Psoas muscle (tissue), 8 donors: ENCODE results near the gene PDCD4. TPM values are rescaled to one million over a fixed set of nuclear protein-coding genes. Genes with fewer than 3 reads are reported as not detected.

ENCODE experiments used
- ATAC-seq, 4 donors: fragments of 200-7000 bp; cut with Tn5 transposase; one replicate each; pipeline ENCODE4 v1.9.1; 2020; ENCODE audit warnings: moderate library complexity in 3 of 4, mild to moderate bottlenecking in 2 of 4
- DNase-seq, 2 donors: peaks; one replicate each; pipeline ENCODE4 v3.0.0-alpha.2; 2020
- H3K27ac ChIP-seq: fragments of 200-600 bp; one replicate; pipeline ENCODE4 v1.8.0; 2022
- H3K27me3 ChIP-seq, 3 donors: fragments of 200-600 bp in 1 of 3; one replicate each; pipeline versions ENCODE4 v1.6.1 to v1.8.0; 2013 to 2022; ENCODE audit warnings: low read length in 2 of 3, mild to moderate bottlenecking in 2 of 3, moderate library complexity in 1 of 3; ENCODE audit not compliant: insufficient read depth in 3 of 3
- H3K36me3 ChIP-seq, 2 donors: fragments of 200-600 bp in 1 of 2; one replicate each; pipeline versions ENCODE4 v1.6.1 to v1.8.0; 2013 to 2022; ENCODE audit warnings: low read depth in 1 of 2, mild to moderate bottlenecking in 1 of 2, moderate library complexity in 1 of 2; ENCODE audit not compliant: insufficient read depth in 1 of 2
- H3K4me1 ChIP-seq: fragments of 200-600 bp; one replicate; pipeline ENCODE4 v1.8.0; 2022
- H3K4me3 ChIP-seq: fragments of 200-600 bp; one replicate; pipeline ENCODE4 v1.8.0; 2022; ENCODE audit warnings: mild to moderate bottlenecking
- H3K9me3 ChIP-seq: fragments of 200-600 bp; one replicate; pipeline ENCODE4 v1.8.0; 2022
- WGBS, 3 donors: extraction: QIAGEN DNeasy Blood & Tissue Kit; methylation state at CpG; one replicate each; pipeline versions ENCODE4 v1.1.6 to v1.1.7; 2013; 5-methylcytosine and 5-hydroxymethylcytosine counted together
- intact Hi-C, 2 donors: fragments of 100-400 bp; cut with DNase I; formaldehyde crosslinking; loops; one replicate each; pipeline versions ENCODE4 v1.11.0 to v1.14.2; 2022
- polyA plus RNA-seq, 3 donors: library from polyadenylated mRNA; stranded (reverse); fragments of 200-250 nt; gene quantifications; one replicate each; pipeline ENCODE4 v1.2.3, GENCODE V29; 2013
- total RNA-seq, 4 donors: library from RNA; stranded (reverse); fragmentation: NEBNext Ultra II Directional in 2 of 4; extraction: Animal tissue kit (Norgen Biotek cat#: 25700) in 2 of 4; gene quantifications; one replicate each; pipeline versions ENCODE4 v1.2.1 to v1.2.4, GENCODE V29; 2021 to 2023
- TF ChIP-seq, protein P1 (sequence below): fragments of 200-600 bp; IDR thresholded peaks from one replicate; pipeline ENCODE4 v1.8.0; 2022; ENCODE audit warnings: antibody characterized with exemption
- donor health status: healthy with polysubstance abuse.
- donor health status: DM: no; HTN: no; CAD: no; lungs with moderate emphysema.
- donor health status: Bipolar disorder and iron deficiency.
- donor health status: healthy.
- donor health status: DM: yes; HTN: yes; CAD: no.
- donor health status: DM: no; HTN: no; CAD: no.
- donor health status: DM: no; HTN: no; CAD: no.
- donor health status: DM: yes; HTN: yes; CAD: no.

The PDCD4 gene
- total and polyA plus RNA-seq, 7 donors: 7.6 to 19.7 (median 11.3) TPM

DNA sequence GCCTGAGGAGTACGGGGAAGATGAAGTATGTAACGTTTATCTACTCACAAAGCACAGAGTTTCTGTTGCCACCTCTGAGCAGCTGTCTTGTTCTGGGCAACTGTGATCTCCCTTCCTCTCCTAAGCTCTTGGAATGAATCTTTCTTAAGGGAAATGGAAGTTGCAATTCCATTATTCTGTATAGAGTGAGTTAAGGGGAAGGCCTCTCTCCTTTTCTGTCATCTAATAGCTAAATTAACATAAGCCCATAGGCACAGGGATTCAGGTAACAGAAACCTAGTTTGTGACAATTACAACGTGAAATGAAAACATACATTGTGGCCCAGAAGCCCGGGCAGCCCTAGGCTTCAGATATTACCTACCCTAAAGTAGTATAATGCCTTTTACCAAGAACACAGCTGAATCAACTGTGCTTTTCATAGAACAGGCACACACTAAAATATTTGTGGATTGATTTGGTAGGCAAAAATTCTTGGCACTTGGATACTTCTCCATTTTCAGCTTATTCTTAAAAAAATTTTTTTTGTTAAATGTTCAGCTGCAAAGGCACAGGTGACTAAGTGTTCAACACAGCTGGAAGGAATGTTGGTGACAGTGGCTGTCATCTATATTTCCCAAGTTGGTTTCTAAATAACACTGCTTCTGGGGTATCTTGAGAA, 3.8 kb upstream of the PDCD4 start:
- Histone ChIP-seq H3K27ac (no peak overlapping the region), H3K9me3 (no peaks in the 10 kb centered on the region), H3K27me3 (no peaks in the 10 kb centered on the region), H3K4me3 (no peak overlapping the region), H3K4me1 (peaks cover 6% of the 10 kb centered on the region), H3K36me3 (no peaks in the 10 kb centered on the region)
- no peak for DNase-seq
- 60 to 71% (median 63%) methylated on average over 4 of the region's 4 CpGs for WGBS, 3 donors
- intact Hi-C loops: no loop called here
- no peak for ATAC-seq
- TF ChIP-seq, protein P1, sequence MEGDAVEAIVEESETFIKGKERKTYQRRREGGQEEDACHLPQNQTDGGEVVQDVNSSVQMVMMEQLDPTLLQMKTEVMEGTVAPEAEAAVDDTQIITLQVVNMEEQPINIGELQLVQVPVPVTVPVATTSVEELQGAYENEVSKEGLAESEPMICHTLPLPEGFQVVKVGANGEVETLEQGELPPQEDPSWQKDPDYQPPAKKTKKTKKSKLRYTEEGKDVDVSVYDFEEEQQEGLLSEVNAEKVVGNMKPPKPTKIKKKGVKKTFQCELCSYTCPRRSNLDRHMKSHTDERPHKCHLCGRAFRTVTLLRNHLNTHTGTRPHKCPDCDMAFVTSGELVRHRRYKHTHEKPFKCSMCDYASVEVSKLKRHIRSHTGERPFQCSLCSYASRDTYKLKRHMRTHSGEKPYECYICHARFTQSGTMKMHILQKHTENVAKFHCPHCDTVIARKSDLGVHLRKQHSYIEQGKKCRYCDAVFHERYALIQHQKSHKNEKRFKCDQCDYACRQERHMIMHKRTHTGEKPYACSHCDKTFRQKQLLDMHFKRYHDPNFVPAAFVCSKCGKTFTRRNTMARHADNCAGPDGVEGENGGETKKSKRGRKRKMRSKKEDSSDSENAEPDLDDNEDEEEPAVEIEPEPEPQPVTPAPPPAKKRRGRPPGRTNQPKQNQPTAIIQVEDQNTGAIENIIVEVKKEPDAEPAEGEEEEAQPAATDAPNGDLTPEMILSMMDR: no peak

DNA sequence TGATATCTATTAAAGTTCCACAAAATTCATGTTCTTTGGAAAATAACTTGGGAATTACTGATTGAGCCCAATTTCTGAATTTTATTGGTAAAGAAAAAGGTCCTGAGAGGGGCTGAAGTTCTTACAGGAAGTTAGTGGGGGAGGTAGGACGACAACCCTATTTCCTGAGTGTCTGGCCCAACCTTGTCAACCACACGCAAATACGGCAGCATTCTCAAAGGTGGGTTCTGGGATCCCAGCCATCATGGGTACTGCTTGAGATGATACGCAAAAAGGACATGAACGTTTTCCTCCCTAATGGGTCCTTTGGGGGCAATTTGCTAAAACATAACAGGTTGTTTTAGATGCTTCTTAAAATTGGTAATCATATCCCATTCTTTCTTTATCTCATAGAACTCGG, 2.7 kb upstream of the PDCD4 start:
- H3K27ac ChIP-seq: no peak overlapping the region
- intact Hi-C loops: no loop called here

DNA sequence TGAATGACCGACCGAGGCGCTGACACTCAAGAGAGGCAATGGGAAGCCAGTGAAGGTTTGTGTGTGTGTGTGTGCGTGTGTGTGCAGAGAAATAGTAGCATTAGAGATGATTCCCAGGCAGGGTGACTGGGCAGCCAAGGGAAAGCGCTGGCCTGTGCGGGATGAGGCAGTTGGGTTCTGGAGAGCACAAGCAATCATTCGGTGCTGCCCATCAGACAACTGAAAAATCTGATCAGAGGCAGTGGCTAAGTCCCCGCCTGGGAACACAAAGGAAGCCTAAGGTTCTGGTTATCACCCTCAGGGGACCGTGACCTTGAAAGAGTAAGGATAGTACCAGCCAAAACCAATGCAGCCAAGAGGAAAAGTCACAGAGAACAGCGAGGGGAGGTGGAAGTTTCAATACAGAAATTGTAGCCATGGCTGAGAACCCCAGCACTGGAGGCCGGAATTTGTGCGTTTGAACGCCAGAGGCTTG, 868 bp upstream of the PDCD4 start:
- Histone ChIP-seq H3K36me3 (peaks cover 0 to under 1% of the 10 kb centered on the region in 2 donors), H3K4me3 (peak overlapping the region; percentile 96), H3K9me3 (no peaks in the 10 kb centered on the region), H3K4me1 (peaks cover 22% of the 10 kb centered on the region), H3K27ac (peak overlapping the region; percentile 96), H3K27me3 (no peaks in the 10 kb centered on the region)
- WGBS, 3 donors: 36 to 51% (median 37%) methylated on average over 13 of the region's 13 CpGs
- TF ChIP-seq, protein P1: no peak
- ATAC-seq (no peak), DNase-seq (peak in 1 of 2 donors; percentile 56)
- intact Hi-C loops: loop anchor here (1.0 to 5.0 kb wide), 4 partner anchors 44 to 69 kb away; partner anchors contain the start of genes BBIP1 (in 1 of the 2) and SHOC2 (in 1 of the 2)

More for the DNA sequence above, 2.7 kb upstream of the PDCD4 start:
- no peaks in the 10 kb centered on the region for H3K36me3 ChIP-seq
- 77 to 84% (median 81%) methylated on average over 6 of the region's 6 CpGs for WGBS, 3 donors
- no peak for DNase-seq
- no peaks in the 10 kb centered on the region for H3K27me3 ChIP-seq
- H3K4me3 ChIP-seq: no peak overlapping the region
- no peak for ATAC-seq
- no peaks in the 10 kb centered on the region for H3K9me3 ChIP-seq
- peaks cover 16% of the 10 kb centered on the region for H3K4me1 ChIP-seq
- TF ChIP-seq, protein P1: no peak

DNA sequence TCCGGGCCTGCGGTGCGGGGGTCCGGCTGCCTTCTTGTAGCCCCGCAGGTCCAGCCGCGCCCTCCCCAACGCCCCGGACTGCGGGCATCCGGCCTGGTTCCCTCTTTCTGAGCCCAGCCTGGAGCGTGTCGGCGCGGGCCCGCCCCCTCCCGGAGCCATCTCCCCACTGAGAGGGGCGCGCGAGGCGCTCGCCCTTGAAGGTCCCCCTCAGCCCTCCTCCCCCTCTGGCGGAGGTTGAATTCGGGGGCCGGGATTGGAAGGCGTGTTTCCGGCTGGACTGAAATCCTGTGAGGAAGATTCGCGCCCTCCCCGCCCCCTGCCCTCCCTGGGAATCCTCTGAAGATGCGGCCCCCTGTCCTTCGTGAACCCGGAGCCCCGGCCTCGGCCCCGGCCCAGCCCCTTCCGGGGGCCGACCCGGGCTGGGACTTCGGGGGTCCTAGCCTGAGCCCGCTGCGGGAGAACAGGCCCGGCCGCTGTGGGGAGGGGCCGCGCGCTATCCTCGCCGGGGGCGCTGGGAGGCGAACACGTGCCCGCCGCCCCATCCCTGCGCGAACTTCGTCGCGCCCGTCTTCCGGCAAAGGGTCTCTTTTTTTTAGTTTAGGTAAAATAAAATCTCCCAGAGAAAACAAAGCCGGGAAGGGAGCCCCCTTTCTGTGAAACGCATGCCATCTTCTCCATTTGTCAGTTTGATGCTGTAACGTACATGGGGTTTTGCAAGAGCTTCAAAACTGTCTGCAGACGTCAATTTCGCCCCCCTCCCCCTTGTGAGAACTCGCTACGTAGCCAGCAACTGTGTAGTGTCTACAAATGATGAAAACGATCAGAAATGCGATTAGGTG, 636 bp downstream of the PDCD4 start:
- ATAC-seq (peak; percentile 68 to 79 (median 74)), DNase-seq (peak; percentile 63 to 82)
- Histone ChIP-seq H3K36me3 (peaks cover 0 to 13% of the 10 kb centered on the region in 2 donors), H3K9me3 (no peaks in the 10 kb centered on the region), H3K4me1 (peaks cover 22% of the 10 kb centered on the region), H3K4me3 (peak overlapping the region; percentile 96), H3K27me3 (no peaks in the 10 kb centered on the region), H3K27ac (peak overlapping the region; percentile 96)
- TF ChIP-seq, protein P1: no peak
- intact Hi-C loops: loop anchor here (5.0 kb wide), 3 partner anchors 45 to 70 kb away; no protein-coding TSS in a partner anchor
- 0 to 1% (median 0%) methylated on average over 50 to 70 of the region's 70 CpGs for WGBS, 3 donors
